Ectodermal cell (in vitro differentiated cells): ENCODE results near the gene YEATS4.

Experiments
- H3K27ac ChIP-seq: 2 replicates; pipeline ENCODE4 v1.7.0; 2013; ENCODE audit warnings: mild to moderate bottlenecking, low read depth, low read length; ENCODE audit not compliant: insufficient read depth, poor library complexity, severe bottlenecking
- H3K27me3 ChIP-seq: 2 replicates; pipeline ENCODE4 v1.7.0; 2013; ENCODE audit warnings: mild to moderate bottlenecking, low read length; ENCODE audit not compliant: insufficient read depth, control insufficient read depth, poor library complexity, severe bottlenecking
- H3K36me3 ChIP-seq: one replicate; pipeline ENCODE4 v1.7.0; 2013; ENCODE audit warnings: low read length; ENCODE audit not compliant: control insufficient read depth, insufficient read depth
- H3K4me1 ChIP-seq: one replicate; pipeline ENCODE4 v1.7.0; 2013; ENCODE audit warnings: low read length; ENCODE audit not compliant: control insufficient read depth, insufficient read depth
- H3K4me3 ChIP-seq: 2 replicates; pipeline ENCODE4 v1.7.0; 2013; ENCODE audit warnings: low read depth, low read length, control low read depth; ENCODE audit not compliant: insufficient read depth
- H3K9me3 ChIP-seq: 2 replicates; pipeline ENCODE4 v1.7.0; 2013; ENCODE audit warnings: mild to moderate bottlenecking, low read length, moderate library complexity; ENCODE audit not compliant: control insufficient read depth
- WGBS, 2 experiments: methylation state at CpG; one replicate each; pipeline ENCODE4 v1.1.7; 2013; ENCODE audit warnings: missing lambda C conversion rate in 2 of 2; 5-methylcytosine and 5-hydroxymethylcytosine counted together

Gene YEATS4

DNA sequence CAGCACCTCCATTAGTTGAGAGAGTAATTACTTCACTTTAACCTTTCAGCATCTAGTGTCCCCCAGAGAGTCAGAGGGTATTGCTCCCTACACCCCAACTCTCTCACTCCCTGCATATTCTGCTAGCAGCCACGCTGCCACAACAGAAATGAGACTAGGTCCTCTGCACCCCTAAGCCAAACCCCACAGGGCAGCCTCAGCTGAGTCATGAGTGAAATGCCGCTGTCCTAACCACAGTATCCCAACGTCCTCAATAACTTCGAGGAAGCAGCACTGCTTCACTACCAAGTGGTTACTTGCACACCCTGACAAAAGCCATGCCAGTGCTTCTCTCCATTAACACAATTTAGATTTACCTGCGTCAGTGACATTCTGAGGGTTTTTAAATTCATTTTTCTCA is 18.2 kb upstream of the YEATS4 start:
- H3K27ac ChIP-seq = no peak overlapping the region
- H3K9me3 ChIP-seq = no peaks in the 10 kb centered on the region
- no peaks in the 10 kb centered on the region for H3K36me3 ChIP-seq
- H3K27me3 ChIP-seq = no peaks in the 10 kb centered on the region
- WGBS, 2 experiments = 84 to 91% methylated on average over 5 of the region's 5 CpGs
- H3K4me3 ChIP-seq = no peak overlapping the region
- no peaks in the 10 kb centered on the region for H3K4me1 ChIP-seq

DNA sequence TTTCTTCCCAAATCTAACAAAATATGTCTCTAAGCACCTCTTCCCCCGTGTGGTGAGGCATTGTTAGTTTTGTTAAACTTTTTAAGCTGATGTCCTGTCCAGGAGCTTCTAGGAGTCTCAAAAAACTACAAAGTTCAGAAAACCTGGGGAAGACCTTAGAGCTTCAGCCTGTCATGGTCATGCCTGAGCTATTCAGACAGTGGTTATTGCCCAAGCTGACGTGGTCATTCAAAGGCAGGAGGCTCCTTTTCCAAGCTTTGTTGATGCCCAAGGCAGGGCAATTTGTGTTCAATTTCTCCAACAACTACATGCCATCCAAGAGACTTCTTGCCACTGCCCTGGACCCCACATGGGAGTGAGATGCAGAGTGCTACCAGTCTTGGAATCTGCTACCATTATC is 17.1 kb upstream of the YEATS4 start:
- no peaks in the 10 kb centered on the region for H3K36me3 ChIP-seq
- no peaks in the 10 kb centered on the region for H3K9me3 ChIP-seq
- 89 to 97% methylated on average over 2 of the region's 2 CpGs for WGBS, 2 experiments
- no peak overlapping the region for H3K4me3 ChIP-seq
- H3K27me3 ChIP-seq = no peaks in the 10 kb centered on the region
- no peaks in the 10 kb centered on the region for H3K4me1 ChIP-seq
- H3K27ac ChIP-seq = no peak overlapping the region

DNA sequence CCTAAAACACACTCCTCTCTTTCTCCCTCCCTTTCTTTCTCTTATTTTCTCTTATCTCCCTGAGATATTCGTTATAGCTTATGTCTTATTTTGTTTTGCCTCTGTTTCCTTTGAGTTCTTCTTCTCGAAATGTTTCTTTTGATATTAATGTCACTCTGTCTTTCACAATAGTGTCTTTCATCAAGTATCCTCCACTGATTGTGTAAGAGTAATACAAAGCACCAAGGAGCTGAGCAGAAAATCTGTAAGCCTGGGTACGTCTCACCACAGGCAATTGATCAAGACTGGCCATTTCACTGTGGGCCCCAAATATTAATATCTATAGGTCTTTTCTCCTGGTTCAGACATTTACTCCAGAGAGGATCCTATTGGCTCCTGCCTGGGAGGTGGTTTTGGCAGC is 16.2 kb upstream of the YEATS4 start:
- Histone ChIP-seq H3K27ac (no peak overlapping the region), H3K9me3 (no peaks in the 10 kb centered on the region), H3K27me3 (no peaks in the 10 kb centered on the region), H3K36me3 (no peaks in the 10 kb centered on the region), H3K4me3 (no peak overlapping the region), H3K4me1 (no peaks in the 10 kb centered on the region)
- WGBS, 2 experiments = 83 to 99% methylated on average over 3 of the region's 3 CpGs

DNA sequence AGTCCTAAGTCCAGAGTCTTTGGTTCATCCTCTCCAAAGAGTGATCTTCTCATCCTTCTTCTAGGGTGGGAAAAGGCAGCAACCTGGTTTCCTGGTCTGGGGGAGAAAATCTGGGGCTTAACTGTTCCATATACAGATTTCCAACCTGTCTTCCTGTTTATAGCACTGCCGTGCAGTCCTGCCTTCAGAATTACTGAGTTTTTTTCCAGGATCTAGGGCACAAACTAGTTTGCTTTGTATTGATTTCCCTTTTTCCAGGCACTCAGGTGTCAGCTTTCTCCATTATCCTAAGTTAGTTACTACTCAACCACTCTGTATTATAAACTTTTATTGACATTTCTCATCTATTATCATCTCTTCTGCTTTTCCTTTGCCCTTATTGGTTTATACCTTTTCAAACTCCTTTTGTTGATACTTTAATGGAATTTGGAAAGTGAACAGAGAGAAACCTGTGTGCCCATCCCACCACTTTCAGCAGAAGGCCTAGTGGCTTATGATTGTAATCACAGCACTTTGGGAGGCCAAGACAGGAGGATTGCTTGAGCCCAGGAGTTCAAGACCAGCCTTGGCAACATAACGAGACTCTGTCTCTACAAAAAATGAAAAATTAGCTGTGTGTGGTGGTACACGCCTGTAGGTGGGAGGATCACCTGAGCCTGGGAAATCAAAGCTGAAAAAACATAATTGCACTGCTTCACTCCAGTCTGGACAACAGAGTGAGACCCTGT is 15.5 kb upstream of the YEATS4 start:
- Histone ChIP-seq H3K4me1 (no peaks in the 10 kb centered on the region), H3K4me3 (no peak overlapping the region)
- 74 to 75% methylated on average over 3 of the region's 3 CpGs for WGBS, 2 experiments

DNA sequence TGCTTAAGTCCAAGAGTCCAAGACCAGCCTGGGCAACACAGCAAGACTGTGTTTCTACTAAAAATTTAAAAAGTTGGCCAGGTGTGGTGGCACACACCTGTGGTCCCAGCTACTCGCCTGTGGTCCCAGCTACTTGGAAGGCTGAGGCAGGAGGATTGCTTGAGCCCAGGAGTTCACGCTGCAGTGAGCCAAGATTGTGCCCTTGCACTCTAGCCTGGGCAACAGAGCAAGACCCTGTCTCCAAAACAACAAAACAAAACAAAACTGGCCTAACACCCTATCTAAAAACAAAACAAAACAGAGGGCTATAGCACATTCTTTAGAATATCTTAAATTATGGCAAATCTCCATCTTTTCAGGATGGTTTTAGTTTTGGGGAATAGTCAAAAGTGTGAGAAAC is 14.5 kb upstream of the YEATS4 start:
- H3K9me3 ChIP-seq = no peaks in the 10 kb centered on the region
- no peaks in the 10 kb centered on the region for H3K36me3 ChIP-seq
- no peaks in the 10 kb centered on the region for H3K27me3 ChIP-seq
- no peak overlapping the region for H3K27ac ChIP-seq
- no peaks in the 10 kb centered on the region for H3K4me1 ChIP-seq
- H3K4me3 ChIP-seq = no peak overlapping the region
- WGBS, 2 experiments = 92 to 94% methylated on average over 2 of the region's 2 CpGs

More for the DNA sequence above, 15.5 kb upstream of the YEATS4 start:
- Histone ChIP-seq H3K9me3 (no peaks in the 10 kb centered on the region), H3K36me3 (no peaks in the 10 kb centered on the region), H3K27me3 (no peaks in the 10 kb centered on the region), H3K27ac (no peak overlapping the region)

DNA sequence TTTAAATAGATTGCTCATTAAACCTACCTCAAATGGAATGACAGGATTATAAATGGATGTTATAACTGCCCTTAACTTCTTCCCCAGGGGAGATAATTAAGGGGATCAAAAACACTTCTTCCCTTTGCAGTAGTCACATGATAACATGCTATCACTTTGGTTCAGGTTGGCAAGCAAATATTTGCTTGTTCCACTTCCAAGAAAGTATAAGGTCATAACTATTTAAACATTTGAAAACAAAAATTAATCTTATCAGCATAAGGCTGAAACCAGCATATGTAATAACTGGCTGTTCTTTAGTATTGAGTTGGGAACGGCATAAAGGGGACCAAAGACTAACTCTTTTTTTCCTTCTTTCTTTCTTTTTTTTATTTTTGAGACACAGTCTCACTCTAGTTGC is 13.8 kb upstream of the YEATS4 start:
- 94 to 100% methylated on average over 1 of the region's 1 CpG for WGBS, 2 experiments
- Histone ChIP-seq H3K4me1 (no peaks in the 10 kb centered on the region), H3K9me3 (no peaks in the 10 kb centered on the region)

DNA sequence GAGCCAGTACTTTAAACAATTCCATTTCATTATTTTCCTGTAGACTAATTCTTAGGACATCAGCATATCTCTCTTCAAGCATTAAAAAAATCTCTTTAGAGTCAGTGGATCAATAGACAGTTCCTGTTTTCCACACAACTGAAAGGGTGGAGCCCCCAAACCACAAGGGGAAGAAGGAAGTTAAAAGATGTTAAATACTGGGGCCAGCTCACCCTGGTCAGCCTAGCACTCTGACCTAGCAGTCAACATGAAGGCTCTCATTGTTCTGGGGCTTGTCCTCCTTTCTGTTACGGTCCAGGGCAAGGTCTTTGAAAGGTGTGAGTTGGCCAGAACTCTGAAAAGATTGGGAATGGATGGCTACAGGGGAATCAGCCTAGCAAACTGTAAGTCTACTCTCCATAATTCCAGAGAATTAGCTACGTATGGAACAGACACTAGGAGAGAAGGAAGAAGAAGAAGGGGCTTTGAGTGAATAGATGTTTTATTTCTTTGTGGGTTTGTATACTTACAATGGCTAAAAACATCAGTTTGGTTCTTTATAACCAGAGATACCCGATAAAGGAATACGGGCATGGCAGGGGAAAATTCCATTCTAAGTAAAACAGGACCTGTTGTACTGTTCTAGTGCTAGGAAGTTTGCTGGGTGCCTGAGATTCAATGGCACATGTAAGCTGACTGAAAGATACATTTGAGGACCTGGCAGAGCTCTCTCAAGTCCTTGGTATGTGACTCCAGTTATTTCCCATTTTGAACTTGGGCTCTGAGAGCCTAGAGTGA is 11.2 kb upstream of the YEATS4 start, which contains the start of gene LYZ:
Gene LYZ, plus strand, starts transcription at position 220 of the 777 bp plus-strand sequence. Its CDS starts 28 bp downstream, at position 248.
- no peak within 1 kb of the TSS for H3K27ac ChIP-seq
- H3K36me3 ChIP-seq = no peaks in the 10 kb centered on the region
- H3K4me3 ChIP-seq = no peak within 1 kb of the TSS
- no peaks in the 10 kb centered on the region for H3K4me1 ChIP-seq
- H3K27me3 ChIP-seq = no peaks in the 10 kb centered on the region
- WGBS, 2 experiments = 89 to 94% methylated on average over 4 of the region's 4 CpGs
- no peaks in the 10 kb centered on the region for H3K9me3 ChIP-seq

More for the DNA sequence above, 13.8 kb upstream of the YEATS4 start:
- Histone ChIP-seq H3K4me3 (no peak overlapping the region), H3K27ac (no peak overlapping the region), H3K27me3 (no peaks in the 10 kb centered on the region), H3K36me3 (no peaks in the 10 kb centered on the region)

DNA sequence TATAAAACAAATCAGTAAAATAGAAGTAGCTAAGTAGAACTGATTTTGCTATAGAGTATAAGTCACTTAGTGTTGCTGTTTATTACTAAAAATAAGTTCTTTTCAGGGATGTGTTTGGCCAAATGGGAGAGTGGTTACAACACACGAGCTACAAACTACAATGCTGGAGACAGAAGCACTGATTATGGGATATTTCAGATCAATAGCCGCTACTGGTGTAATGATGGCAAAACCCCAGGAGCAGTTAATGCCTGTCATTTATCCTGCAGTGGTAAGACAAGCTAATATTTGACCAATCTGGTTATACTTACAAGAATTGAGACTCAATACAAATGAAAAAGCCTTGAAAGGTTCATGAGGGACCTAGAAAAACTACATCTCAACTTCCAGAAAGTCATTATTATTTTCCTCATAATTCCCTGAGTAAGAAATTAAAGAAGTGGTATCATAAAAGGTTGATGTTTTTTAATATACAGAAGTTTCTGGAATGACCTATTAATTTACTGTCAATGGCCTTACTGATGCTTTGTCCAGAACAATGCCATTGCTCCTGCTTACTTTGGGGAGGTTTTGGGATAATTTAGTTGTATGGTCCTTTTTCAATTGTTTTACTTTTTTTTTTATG is 9.4 kb upstream of the YEATS4 start:
- Histone ChIP-seq H3K4me1 (peaks cover 9% of the 10 kb centered on the region), H3K27me3 (no peaks in the 10 kb centered on the region), H3K4me3 (no peak overlapping the region), H3K36me3 (no peaks in the 10 kb centered on the region), H3K27ac (no peak overlapping the region), H3K9me3 (no peaks in the 10 kb centered on the region)
- WGBS, 2 experiments = 86 to 96% methylated on average over 2 of the region's 2 CpGs

DNA sequence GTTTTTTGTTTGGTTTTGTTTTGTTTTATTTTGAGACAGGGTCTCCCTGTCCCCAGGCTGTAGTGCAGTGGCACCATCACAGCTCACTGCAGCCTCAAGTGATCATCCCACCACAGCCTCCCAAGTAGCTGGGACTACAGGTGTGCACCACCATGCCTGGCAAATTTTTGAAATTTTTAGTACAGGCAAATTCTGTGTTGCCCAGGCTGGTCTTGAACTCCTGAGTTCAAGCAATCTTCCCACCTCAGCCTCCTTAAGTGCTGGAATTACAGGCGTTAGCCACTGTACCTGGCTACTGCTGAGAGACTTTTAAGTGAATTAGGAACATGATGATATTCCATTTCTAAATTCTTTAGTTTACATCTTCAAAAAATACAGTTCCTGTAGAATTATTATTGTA is 8.8 kb upstream of the YEATS4 start:
- Histone ChIP-seq H3K27ac (no peak overlapping the region), H3K27me3 (no peaks in the 10 kb centered on the region), H3K4me3 (no peak overlapping the region), H3K4me1 (peaks cover 9% of the 10 kb centered on the region), H3K9me3 (no peaks in the 10 kb centered on the region), H3K36me3 (no peaks in the 10 kb centered on the region)
- 78% methylated on average over 1 of the region's 1 CpG; no CpG with 5 or more reads in 1 of the 2 experiments for WGBS, 2 experiments
